SK-N-SH treated with all-trans-retinoic acid at 6 μM for 48 hours (cell line): ENCODE measurements around the gene DIP2B.

Experiments
- ATAC-seq: fragments of 200-7000 bp; cut with Tn5 transposase; 3 replicates; pipeline ENCODE4 v1.9.1; 2020; ENCODE audit warnings: mild to moderate bottlenecking, moderate library complexity
- ARNTL ChIP-seq: fragments of 450-650 bp; formaldehyde crosslinking; IDR thresholded peaks from 2 replicates; pipeline ENCODE4 v1.5.0; 2020; ENCODE audit warnings: low read depth, mild to moderate bottlenecking, moderate library complexity, borderline replicate concordance
- BACH2 ChIP-seq: fragments of 250-450 bp; sonication (Bioruptor Pico); IDR thresholded peaks from 2 replicates; pipeline ENCODE4 v1.9.0; 2021; ENCODE audit warnings: mild to moderate bottlenecking, borderline replicate concordance
- CREB5 ChIP-seq: fragments of 250-450 bp; sonication (Bioruptor Pico); IDR thresholded peaks from 2 replicates; pipeline ENCODE4 v1.5.1; 2020; ENCODE audit warnings: low read depth, mild to moderate bottlenecking, moderate library complexity
- CSDC2 ChIP-seq: fragments of 250-450 bp; sonication (Bioruptor Pico); IDR thresholded peaks from 2 replicates; pipeline ENCODE4 v1.5.0; 2020; ENCODE audit warnings: mild to moderate bottlenecking, moderate library complexity
- ESRRG ChIP-seq: fragments of 250-450 bp; sonication (Bioruptor Pico); IDR thresholded peaks from 2 replicates; pipeline ENCODE4 v1.6.1; 2021; ENCODE audit warnings: mild to moderate bottlenecking
- GLIS3 ChIP-seq: fragments of 250-450 bp; sonication (Bioruptor Pico); IDR thresholded peaks from 2 replicates; pipeline ENCODE4 v1.5.0; 2020; ENCODE audit warnings: mild to moderate bottlenecking, moderate library complexity
- ISL1 ChIP-seq: fragments of 250-450 bp; sonication (Bioruptor Pico); IDR thresholded peaks from 2 replicates; pipeline ENCODE4 v2.1.2; 2022; ENCODE audit warnings: mild to moderate bottlenecking, moderate library complexity
- OSR1 ChIP-seq: fragments of 250-450 bp; sonication (Bioruptor Pico); IDR thresholded peaks from 2 replicates; pipeline ENCODE4 v1.8.0; 2022; ENCODE audit warnings: moderate library complexity, mild to moderate bottlenecking, inconsistent platforms
- POU6F1 ChIP-seq: fragments of 250-450 bp; sonication (Bioruptor Pico); IDR thresholded peaks from 2 replicates; pipeline ENCODE4 v1.8.0; 2021; ENCODE audit warnings: low read depth, mild to moderate bottlenecking, moderate library complexity, borderline replicate concordance
- PPARA ChIP-seq: fragments of 250-450 bp; sonication (Bioruptor Pico); IDR thresholded peaks from 2 replicates; pipeline ENCODE4 v1.5.0; 2020; ENCODE audit warnings: mild to moderate bottlenecking, borderline replicate concordance
- RARB ChIP-seq: fragments of 250-450 bp; sonication (Bioruptor Pico); IDR thresholded peaks from 2 replicates; pipeline ENCODE4 v1.8.0; 2021; ENCODE audit warnings: mild to moderate bottlenecking, moderate library complexity
- SNAI2 ChIP-seq: fragments of 250-450 bp; sonication (Bioruptor Pico); IDR thresholded peaks from 2 replicates; pipeline ENCODE4 v1.5.0; 2020; ENCODE audit warnings: mild to moderate bottlenecking, moderate library complexity
- TOX ChIP-seq: fragments of 250-450 bp; sonication (Bioruptor Pico); IDR thresholded peaks from 2 replicates; pipeline ENCODE4 v1.8.0; 2021; ENCODE audit warnings: mild to moderate bottlenecking, moderate library complexity, borderline replicate concordance
- ZC3H10 ChIP-seq: fragments of 250-450 bp; sonication (Bioruptor Pico); IDR thresholded peaks from 2 replicates; pipeline ENCODE4 v1.5.1; 2021; ENCODE audit warnings: mild to moderate bottlenecking, moderate library complexity
- ZFP3 ChIP-seq: fragments of 250-450 bp; sonication (Bioruptor Pico); IDR thresholded peaks from 2 replicates; pipeline ENCODE4 v1.5.0; 2020; ENCODE audit warnings: mild to moderate bottlenecking, moderate library complexity
- ZFP30 ChIP-seq: fragments of 450-650 bp; formaldehyde crosslinking; IDR thresholded peaks from 2 replicates; pipeline ENCODE4 v1.5.0; 2022; ENCODE audit warnings: mild to moderate bottlenecking, moderate library complexity
- ZNF565 ChIP-seq: fragments of 450-650 bp; formaldehyde crosslinking; conservative IDR thresholded peaks from 2 replicates; pipeline ENCODE4 v1.5.0; 2020; ENCODE audit warnings: low read depth, mild to moderate bottlenecking, moderate library complexity
- ZNF70 ChIP-seq: fragments of 450-650 bp; formaldehyde crosslinking; IDR thresholded peaks from 2 replicates; pipeline ENCODE4 v1.5.0; 2020; ENCODE audit warnings: mild to moderate bottlenecking, moderate library complexity
- ZNF8 ChIP-seq: fragments of 450-650 bp; formaldehyde crosslinking; IDR thresholded peaks from 2 replicates; pipeline ENCODE4 v1.5.0; 2020; ENCODE audit warnings: mild to moderate bottlenecking, moderate library complexity
- TF ChIP-seq, protein P1 (sequence below): fragments of 250-450 bp; sonication (Bioruptor Pico); IDR thresholded peaks from 2 replicates; pipeline ENCODE4 v1.5.1; 2021; ENCODE audit warnings: mild to moderate bottlenecking, moderate library complexity
- TF ChIP-seq, protein P2 (sequence below): fragments of 250-450 bp; sonication (Bioruptor Pico); IDR thresholded peaks from 2 replicates; pipeline ENCODE4 v1.5.0; 2020; ENCODE audit warnings: mild to moderate bottlenecking, moderate library complexity
- TF ChIP-seq, protein P3 (sequence below): fragments of 250-450 bp; sonication (Bioruptor Pico); IDR thresholded peaks from 2 replicates; pipeline ENCODE4 v1.8.0; 2020; ENCODE audit warnings: mild to moderate bottlenecking, moderate library complexity, borderline replicate concordance

Gene DIP2B

DNA sequence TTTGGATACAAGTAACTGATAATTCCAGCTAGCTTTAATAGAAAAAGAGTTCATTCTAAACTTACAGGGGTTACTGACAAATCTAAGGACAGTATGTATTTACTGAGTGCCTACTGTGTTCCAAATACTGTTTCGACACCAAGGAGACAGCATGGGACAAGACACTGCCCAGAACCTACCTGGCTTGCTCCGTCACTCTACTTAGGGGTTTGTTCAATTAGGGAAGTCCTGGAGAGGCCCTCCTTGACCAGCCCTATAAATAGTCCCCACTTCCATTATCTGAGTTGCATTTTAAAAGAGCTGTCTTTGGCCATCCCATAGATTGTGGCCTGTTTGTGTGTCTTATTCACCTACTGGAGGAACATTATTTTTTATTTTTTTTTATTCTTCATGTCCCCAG is 129.6 kb downstream of the DIP2B start:
- TF ChIP-seq, protein P1, sequence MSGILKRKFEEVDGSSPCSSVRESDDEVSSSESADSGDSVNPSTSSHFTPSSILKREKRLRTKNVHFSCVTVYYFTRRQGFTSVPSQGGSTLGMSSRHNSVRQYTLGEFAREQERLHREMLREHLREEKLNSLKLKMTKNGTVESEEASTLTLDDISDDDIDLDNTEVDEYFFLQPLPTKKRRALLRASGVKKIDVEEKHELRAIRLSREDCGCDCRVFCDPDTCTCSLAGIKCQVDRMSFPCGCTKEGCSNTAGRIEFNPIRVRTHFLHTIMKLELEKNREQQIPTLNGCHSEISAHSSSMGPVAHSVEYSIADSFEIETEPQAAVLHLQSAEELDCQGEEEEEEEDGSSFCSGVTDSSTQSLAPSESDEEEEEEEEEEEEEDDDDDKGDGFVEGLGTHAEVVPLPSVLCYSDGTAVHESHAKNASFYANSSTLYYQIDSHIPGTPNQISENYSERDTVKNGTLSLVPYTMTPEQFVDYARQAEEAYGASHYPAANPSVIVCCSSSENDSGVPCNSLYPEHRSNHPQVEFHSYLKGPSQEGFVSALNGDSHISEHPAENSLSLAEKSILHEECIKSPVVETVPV (CRISPR knock-in tag), result no peak
- TF ChIP-seq ZNF70 (no peak), ZFP30 (CRISPR knock-in tag) (no peak)
- no peak for ATAC-seq

DNA sequence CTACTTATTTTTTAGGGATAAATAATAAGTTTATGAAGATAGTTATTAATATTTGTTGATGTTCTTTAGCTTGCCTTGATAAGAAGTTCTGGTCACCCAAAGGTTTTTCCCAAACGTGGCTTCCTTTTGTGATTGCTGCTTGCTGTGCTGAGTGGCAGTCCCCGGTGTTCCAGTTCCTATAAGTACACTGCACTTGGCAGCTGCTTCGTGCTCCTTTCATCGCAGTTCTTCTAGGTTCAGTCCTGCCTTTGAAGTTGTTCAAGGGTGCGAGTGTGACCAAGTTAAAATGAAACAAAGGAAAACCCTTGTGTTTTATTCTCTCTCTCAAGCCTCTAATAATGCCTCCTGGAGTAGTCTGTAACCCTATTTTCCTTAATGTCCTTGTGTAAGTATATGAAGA is 130.6 kb downstream of the DIP2B start:
- ATAC-seq, result no peak
- TF ChIP-seq PPARA (CRISPR knock-in tag) (no peak), BACH2 (CRISPR knock-in tag) (no peak), ESRRG (CRISPR knock-in tag) (no peak), ZFP30 (CRISPR knock-in tag) (no peak), CSDC2 (no peak), ISL1 (CRISPR knock-in tag) (no peak), OSR1 (CRISPR knock-in tag) (no peak), GLIS3 (CRISPR knock-in tag) (no peak), ZC3H10 (CRISPR knock-in tag) (no peak), ZNF565 (CRISPR knock-in tag) (no peak)
- TF ChIP-seq, protein P2, sequence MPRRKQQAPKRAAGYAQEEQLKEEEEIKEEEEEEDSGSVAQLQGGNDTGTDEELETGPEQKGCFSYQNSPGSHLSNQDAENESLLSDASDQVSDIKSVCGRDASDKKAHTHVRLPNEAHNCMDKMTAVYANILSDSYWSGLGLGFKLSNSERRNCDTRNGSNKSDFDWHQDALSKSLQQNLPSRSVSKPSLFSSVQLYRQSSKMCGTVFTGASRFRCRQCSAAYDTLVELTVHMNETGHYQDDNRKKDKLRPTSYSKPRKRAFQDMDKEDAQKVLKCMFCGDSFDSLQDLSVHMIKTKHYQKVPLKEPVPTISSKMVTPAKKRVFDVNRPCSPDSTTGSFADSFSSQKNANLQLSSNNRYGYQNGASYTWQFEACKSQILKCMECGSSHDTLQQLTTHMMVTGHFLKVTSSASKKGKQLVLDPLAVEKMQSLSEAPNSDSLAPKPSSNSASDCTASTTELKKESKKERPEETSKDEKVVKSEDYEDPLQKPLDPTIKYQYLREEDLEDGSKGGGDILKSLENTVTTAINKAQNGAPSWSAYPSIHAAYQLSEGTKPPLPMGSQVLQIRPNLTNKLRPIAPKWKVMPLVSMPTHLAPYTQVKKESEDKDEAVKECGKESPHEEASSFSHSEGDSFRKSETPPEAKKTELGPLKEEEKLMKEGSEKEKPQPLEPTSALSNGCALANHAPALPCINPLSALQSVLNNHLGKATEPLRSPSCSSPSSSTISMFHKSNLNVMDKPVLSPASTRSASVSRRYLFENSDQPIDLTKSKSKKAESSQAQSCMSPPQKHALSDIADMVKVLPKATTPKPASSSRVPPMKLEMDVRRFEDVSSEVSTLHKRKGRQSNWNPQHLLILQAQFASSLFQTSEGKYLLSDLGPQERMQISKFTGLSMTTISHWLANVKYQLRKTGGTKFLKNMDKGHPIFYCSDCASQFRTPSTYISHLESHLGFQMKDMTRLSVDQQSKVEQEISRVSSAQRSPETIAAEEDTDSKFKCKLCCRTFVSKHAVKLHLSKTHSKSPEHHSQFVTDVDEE (CRISPR knock-in tag), result no peak

DNA sequence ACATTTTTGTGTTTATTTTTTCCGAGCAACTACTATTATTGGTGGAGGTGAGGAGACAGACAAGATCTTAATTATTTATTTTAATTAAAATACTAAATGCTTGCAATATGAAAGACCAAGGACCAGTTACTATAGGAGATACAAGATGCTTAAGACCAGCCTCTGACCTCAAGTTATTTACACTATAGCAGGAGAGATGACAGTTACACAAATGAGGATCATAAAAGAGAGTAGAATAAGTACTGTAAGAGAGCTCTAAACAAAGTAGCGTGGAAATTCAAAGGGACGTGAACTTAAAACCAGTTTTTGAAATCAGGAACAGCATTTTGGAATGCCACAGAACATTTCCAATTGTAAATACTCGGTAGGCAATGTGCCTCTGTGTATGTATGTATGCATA is 131.1 kb downstream of the DIP2B start:
- TF ChIP-seq POU6F1 (CRISPR knock-in tag) (no peak), ZFP3 (CRISPR knock-in tag) (no peak), ZC3H10 (CRISPR knock-in tag) (no peak), SNAI2 (no peak)
- TF ChIP-seq, protein P3, sequence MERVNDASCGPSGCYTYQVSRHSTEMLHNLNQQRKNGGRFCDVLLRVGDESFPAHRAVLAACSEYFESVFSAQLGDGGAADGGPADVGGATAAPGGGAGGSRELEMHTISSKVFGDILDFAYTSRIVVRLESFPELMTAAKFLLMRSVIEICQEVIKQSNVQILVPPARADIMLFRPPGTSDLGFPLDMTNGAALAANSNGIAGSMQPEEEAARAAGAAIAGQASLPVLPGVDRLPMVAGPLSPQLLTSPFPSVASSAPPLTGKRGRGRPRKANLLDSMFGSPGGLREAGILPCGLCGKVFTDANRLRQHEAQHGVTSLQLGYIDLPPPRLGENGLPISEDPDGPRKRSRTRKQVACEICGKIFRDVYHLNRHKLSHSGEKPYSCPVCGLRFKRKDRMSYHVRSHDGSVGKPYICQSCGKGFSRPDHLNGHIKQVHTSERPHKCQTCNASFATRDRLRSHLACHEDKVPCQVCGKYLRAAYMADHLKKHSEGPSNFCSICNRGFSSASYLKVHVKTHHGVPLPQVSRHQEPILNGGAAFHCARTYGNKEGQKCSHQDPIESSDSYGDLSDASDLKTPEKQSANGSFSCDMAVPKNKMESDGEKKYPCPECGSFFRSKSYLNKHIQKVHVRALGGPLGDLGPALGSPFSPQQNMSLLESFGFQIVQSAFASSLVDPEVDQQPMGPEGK (CRISPR knock-in tag), result no peak

DNA sequence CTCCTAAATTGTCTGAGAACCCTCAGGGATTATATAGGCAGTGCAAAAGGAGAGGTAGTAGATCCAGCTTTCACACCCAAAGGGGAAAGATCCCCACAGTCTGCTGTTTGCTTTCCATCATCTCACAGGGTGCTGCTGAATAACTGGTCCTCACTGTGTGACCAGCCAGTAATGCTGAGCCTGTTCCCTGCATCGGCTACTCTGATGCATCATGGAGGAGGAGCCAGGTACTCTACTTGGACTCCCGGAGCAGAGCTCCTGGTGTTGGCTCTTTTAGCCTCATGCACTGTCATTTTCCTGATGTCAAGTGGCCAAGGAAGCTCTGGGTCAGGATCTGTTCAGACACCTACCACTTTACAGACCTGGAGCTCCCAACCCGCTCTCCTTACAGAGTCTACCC is 131.7 kb downstream of the DIP2B start:
- TF ChIP-seq ZNF8 (CRISPR knock-in tag) (no peak), ESRRG (CRISPR knock-in tag) (no peak), BACH2 (CRISPR knock-in tag) (no peak), GLIS3 (CRISPR knock-in tag) (no peak), ZFP30 (CRISPR knock-in tag) (no peak), CSDC2 (no peak), TOX (no peak), CREB5 (CRISPR knock-in tag) (no peak), ZNF565 (CRISPR knock-in tag) (no peak), SNAI2 (no peak), PPARA (CRISPR knock-in tag) (no peak), ARNTL (CRISPR knock-in tag) (no peak), ZFP3 (CRISPR knock-in tag) (no peak), OSR1 (CRISPR knock-in tag) (no peak), RARB (no peak), ZNF70 (no peak)
- TF ChIP-seq, protein P1 (CRISPR knock-in tag), result no peak
- ATAC-seq, result no peak

More for the DNA sequence above, 131.1 kb downstream of the DIP2B start:
- ATAC-seq, result no peak
